TTC549 (cell line): ENCODE results near the gene RBMS3.

Experiments
- FAIRE-seq: peaks from 2 replicates; lab custom pipeline; 2012; peaks lifted over from hg19 to GRCh38; lab: Jason Lieb, UNC

Gene RBMS3

DNA sequence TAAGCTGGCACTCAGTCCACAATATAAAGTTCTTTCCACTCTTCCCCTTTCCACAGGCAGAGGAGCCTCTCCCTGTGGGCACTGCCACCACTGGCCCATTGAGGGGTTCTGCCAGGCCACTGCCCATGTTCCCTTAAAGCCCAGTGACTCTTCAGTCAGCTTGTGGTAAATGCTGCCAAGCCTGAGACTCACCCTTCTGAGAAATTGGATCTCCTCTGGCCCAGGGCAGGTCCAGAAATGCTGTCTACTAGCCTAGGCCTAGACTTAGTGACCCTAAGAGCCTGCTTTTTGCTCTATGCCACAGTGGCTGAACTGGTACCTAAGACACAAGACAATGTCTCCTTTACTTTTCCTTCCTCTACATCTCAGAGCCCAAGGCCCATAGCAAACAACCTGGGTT lies 295.8 kb downstream of the RBMS3 start:
- FAIRE-seq = no peak

GRCh38 chr3:29577250-29577649 lies 296.4 kb downstream of the RBMS3 start:
- FAIRE-seq = no peak

DNA sequence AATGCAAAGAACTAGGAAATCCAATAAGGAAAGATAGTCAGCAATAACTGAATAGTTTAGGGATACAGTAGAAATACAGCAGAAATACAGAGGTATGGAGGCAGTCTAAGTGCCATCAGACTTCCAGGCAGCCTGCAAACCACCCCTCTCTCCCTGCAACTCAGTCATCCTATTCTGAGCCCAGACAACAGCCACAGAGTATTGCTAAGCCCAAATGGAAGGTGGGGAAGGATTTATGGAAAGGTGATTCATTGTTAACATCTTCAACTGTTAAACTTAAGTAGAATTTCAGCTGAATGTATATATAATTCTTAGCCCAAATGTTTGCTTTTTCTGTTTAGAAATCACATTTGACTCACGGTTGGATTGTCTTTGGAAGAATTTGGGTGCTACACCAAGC lies 300.4 kb downstream of the RBMS3 start:
- FAIRE-seq = no peak

- no peak for FAIRE-seq
Observed at GRCh38 chr3:29582273-29582672, 301.4 kb downstream of the RBMS3 start.

GRCh38 chr3:29583861-29584260 lies 303.0 kb downstream of the RBMS3 start:
- no peak for FAIRE-seq

DNA sequence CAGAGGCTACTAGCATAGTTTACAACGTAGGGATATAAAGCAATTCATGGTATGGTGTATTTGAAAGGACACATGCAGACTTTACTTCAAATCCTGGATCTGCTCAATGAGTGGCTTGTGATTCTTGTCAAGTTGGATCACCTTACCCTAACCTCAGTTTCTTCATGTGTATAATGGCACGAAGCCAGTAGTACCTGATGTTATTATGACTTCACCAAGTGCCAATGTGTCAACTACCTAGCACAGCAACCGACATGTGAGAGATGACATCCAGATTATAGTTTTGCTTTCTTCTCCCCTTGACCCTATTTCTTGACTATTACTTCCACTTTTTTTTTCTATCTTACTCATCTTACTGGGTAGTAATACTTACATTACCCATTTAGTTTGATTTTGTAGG lies 304.5 kb downstream of the RBMS3 start:
- FAIRE-seq = no peak

- FAIRE-seq = no peak
Observed at GRCh38 chr3:29587340-29587739, 306.5 kb downstream of the RBMS3 start.

GRCh38 chr3:29590012-29590411 lies 309.1 kb downstream of the RBMS3 start:
- no peak for FAIRE-seq

GRCh38 chr3:29590461-29590860 lies 309.6 kb downstream of the RBMS3 start:
- FAIRE-seq = no peak

GRCh38 chr3:29591579-29591978 lies 310.7 kb downstream of the RBMS3 start:
- no peak for FAIRE-seq

- FAIRE-seq = no peak
Observed at GRCh38 chr3:29593802-29594201, 312.9 kb downstream of the RBMS3 start.

- FAIRE-seq = no peak
Observed at GRCh38 chr3:29594261-29594660, 313.4 kb downstream of the RBMS3 start.

DNA sequence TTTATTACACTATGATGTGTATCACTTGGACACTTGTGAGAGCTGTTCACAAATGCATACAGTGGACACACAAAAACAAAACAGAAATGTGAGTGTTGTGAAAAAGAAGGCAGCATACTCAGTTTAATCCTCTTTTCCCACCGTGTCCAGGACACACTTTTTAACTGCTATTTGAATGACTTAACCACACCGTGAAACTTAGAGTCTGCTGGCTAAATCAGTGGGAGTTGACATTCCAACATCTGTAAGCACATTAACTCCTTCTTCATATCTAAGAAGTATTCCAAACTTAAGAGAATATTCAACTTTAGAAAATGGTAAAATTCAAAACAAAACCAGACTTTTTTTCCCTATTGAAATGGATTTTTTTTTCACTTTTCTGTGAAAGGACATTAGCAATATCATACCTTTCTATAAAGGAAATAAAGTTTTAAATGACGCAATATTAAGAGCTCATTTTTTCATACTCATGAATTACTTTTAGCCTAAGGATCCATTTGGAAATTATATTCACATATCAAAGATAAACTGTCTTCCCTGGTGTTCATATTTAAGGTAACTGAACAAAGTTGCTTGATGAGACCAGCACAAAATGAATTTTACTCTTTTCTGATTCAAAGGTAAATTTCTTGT lies 316.6 kb downstream of the RBMS3 start:
- no peak for FAIRE-seq

- FAIRE-seq = no peak
Observed at GRCh38 chr3:29601861-29602585, 321.2 kb downstream of the RBMS3 start.

GRCh38 chr3:29605845-29606244 lies 325.0 kb downstream of the RBMS3 start:
- no peak for FAIRE-seq

DNA sequence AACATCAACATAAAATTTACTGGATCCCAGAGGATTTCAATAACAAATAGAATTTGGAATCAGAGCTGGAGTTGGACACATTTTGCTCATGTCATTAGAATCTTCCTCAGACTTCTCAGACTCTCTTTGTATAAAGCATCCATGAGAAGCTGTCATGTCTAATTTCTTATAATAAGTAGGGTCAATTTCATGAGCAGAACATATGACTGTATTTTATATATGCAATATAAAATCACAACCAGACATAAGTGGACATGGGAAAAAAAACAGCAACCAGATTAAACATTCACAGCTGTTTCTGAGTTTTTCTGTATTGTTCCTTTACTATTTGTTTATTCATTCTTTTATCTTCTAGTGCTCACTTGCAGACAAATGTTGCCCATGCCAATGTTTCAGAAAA lies 325.5 kb downstream of the RBMS3 start:
- no peak for FAIRE-seq

DNA sequence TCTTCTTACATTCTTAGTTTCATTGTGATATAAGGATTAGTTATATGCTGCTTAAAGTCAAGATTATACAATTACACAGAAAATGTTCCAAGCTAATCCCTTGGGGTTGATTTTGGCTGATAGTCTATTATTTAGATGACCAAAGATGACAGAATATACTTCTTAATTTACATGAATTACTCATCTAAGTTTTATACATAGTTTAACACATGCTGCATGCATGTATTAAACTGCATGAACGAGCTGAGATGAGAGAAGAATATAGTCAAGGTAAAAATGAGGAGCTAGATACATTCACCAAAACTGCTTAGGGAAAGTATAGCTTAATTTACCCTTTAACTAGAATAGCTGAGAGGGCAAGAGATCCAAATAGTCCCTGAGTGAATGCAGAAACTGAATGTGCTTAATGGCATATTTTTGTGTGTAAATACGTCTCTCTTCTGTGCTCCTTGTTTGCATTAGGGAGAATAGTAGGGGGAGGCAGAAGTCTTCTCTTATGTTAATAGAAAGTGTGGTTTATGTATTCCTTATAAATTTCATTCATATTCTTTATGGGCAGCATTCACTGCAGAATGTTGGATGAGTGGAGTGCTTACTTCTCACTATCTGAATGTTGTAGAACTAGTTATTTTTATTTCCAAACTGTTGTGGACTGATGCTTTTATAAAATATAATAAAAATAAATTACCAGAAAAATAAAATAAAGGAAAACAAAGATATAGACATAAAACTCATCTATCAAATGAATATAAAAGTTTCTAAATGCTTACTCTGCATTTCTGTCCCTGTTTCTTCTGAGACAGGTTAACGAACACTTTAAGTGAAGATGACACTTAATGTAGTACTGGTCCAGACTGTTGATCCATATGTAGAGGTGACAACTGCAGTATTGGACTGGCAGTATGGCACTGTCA lies 327.8 kb downstream of the RBMS3 start:
- no peak for FAIRE-seq

DNA sequence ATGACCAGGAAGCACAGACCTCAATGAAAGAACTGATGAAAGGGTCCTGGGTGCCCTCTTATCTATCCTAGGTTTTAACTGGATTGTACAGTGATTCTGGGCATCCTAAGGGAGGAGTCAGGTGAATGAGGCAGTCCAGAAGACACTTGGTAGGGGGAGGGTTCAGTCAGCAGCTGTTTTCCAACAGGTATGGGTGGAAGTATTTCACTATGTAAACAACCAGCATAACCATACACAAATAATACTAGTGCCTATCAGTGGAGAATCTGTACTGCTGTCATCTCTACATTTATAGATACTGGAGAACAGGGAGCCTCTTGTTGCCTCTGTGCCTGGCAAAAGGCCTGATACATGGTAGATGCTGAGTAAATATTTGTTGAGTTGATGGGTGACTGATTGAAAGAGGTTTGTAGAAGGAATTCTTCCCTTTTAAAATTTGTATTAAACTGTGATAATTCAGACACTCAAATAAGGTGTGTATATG lies 328.5 kb downstream of the RBMS3 start:
- FAIRE-seq = no peak

GRCh38 chr3:29610781-29611180 lies 329.9 kb downstream of the RBMS3 start:
- FAIRE-seq = no peak

- no peak for FAIRE-seq
Observed at GRCh38 chr3:29611252-29611651, 330.4 kb downstream of the RBMS3 start.

DNA sequence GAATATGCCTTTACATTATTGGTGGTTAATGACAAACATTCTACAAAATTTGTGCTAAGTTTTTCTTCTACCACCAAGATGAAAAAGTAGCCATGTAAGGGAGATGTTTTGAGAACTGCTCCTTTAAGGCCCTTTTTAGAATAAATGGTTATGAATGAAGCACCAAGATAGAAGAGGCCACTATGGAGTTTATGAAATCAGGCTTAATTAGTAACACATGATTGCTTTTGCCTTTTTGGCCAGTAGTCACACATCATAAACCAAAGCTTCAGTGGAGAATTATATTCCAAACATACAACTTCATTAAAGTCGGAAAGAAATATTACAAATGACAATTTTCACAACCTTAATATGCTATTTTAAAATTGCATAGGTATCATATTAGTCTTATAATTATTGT lies 331.7 kb downstream of the RBMS3 start:
- FAIRE-seq = no peak

GRCh38 chr3:29614954-29615353 lies 334.1 kb downstream of the RBMS3 start:
- no peak for FAIRE-seq
